GM21717 (cell line): Measurements from ENCODE around the gene PRRT4.

Source experiments
- ATAC-seq: cut with Tn5 transposase; IDR thresholded peaks from one replicate; pipeline ENCODE4 v1.9.1; 2021; ENCODE audit warnings: mild to moderate bottlenecking, moderate library complexity; ENCODE audit not compliant: unreplicated experiment

PRRT4 gene

DNA sequence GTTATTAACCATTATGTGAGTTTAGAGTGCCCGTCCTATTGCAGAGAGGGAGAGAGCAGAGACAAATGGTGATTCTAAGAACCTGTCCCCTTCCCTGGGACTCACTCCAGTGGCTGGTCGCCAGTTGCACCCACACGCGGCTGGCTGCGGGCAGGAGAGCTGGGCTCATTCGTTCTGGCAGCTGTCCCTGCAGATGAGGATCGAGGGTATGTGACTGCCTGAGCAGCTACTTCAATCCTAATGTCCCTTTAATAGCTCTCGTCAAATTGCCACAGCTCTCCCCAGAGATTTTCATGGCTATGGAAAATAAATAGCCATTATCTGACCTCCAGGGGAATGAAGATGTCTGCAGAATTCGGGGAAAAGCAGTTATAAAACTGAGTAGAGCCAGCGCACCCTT, 59.4 kb downstream of the PRRT4 start:
- no peak for ATAC-seq
